Adrenal gland (tissue), 12 donors: ENCODE data around the gene NSG1. TPM values are rescaled to one million over a fixed set of nuclear protein-coding genes. Genes with fewer than 3 reads are reported as not detected.

Experiments used
- DNase-seq, 7 donors: peaks; one replicate each; pipeline ENCODE4 v3.0.0-alpha.2; 2019 to 2020
- H3K27ac ChIP-seq, 5 donors: fragments of 200-600 bp; sonication (generic) in 4 of 5; 1 replicate in 3 of 5; 2 replicates in 2 of 5; pipeline versions ENCODE4 v1.5.1 to v1.8.0; 2016 to 2020; ENCODE audit warnings: mild to moderate bottlenecking in 1 of 5
- H3K27me3 ChIP-seq: fragments of 200-600 bp; 2 replicates; pipeline ENCODE4 v1.8.0; 2021
- H3K36me3 ChIP-seq, 2 donors: fragments of 200-600 bp; replicated peaks in 1 of 2; 1 replicate in 1 of 2; 2 replicates in 1 of 2; pipeline versions ENCODE4 v1.5.1 to v1.8.0; 2018 to 2022
- H3K4me1 ChIP-seq, 2 donors: fragments of 200-600 bp; replicated peaks in 1 of 2; 1 replicate in 1 of 2; 2 replicates in 1 of 2; pipeline versions ENCODE4 v1.5.1 to v1.8.0; 2018 to 2021
- H3K4me3 ChIP-seq, 4 donors: fragments of 200-600 bp; sonication (generic) in 3 of 4; one replicate each; pipeline ENCODE4 v1.5.1; 2016 to 2018
- H3K9me3 ChIP-seq, 3 donors: fragments of 200-600 bp; sonication (generic) in 1 of 3; replicated peaks in 1 of 3; 1 replicate in 2 of 3; 2 replicates in 1 of 3; pipeline versions ENCODE4 v1.5.1 to v1.8.0; 2016 to 2021
- CTCF ChIP-seq, 6 experiments: fragments of 450-650 bp in 4 of 6; fragments of 200-600 bp in 2 of 6; sonication (generic) in 1 of 6; IDR thresholded peaks; 1 replicate in 5 of 6; 2 replicates in 1 of 6; pipeline versions ENCODE4 v1.5.1 to v1.8.0; 2016 to 2021; ENCODE audit warnings: antibody characterized with exemption in 6 of 6, mild to moderate bottlenecking in 2 of 6, moderate library complexity in 1 of 6
- POLR2A ChIP-seq, 2 donors: fragments of 450-650 bp; IDR thresholded peaks; one replicate each; pipeline ENCODE4 v1.6.1; 2017; ENCODE audit warnings: antibody characterized with exemption in 2 of 2, mild to moderate bottlenecking in 2 of 2, moderate library complexity in 1 of 2
- WGBS, 4 donors: extraction: QIAGEN DNeasy Blood & Tissue Kit in 2 of 4; methylation state at CpG; one replicate each; pipeline versions ENCODE4 v1.1.5 to v1.1.7; 2013 to 2017; 5-methylcytosine and 5-hydroxymethylcytosine counted together
- intact Hi-C, 2 donors: fragments of 100-400 bp; cut with DNase I; formaldehyde crosslinking; loops; one replicate each; pipeline versions ENCODE4 v1.14.1 to v1.15.0; 2022 to 2023
- polyA plus RNA-seq, 3 donors: library from polyadenylated mRNA; stranded (reverse); fragments of 200-250 nt in 2 of 3; fragments of 350-450 nt in 1 of 3; fragmentation: Illumina TruSeq in 1 of 3; extraction: RNeasy Lipid Tissue Mini Kit (QIAGEN cat#74804) in 1 of 3; gene quantifications; one replicate each; pipeline ENCODE4 v1.2.3, GENCODE V29; 2013 to 2014
- total RNA-seq, 9 donors: library from RNA; depleted of rRNA in 4 of 9; stranded (reverse); fragments of >200 nt in 4 of 9; fragments of 120-200 nt in 1 of 9; fragmentation: NEBNext Ultra II Directional in 1 of 9; extraction: Animal tissue kit (Norgen Biotek cat#: 25700) in 1 of 9; gene quantifications; one replicate each; pipeline versions ENCODE4 v1.1.0 to v1.2.4, GENCODE V29; 2013 to 2023
- donor health status: healthy with polysubstance abuse.
- donor health status: Bipolar disorder and iron deficiency.
- donor health status: DM: yes; HTN: yes; CAD: no.
- donor health status: DM: no; HTN: no; CAD: no.
- donor health status: DM: no; HTN: no; CAD: no.
- donor health status: DM: yes; HTN: yes; CAD: no.

Gene NSG1
- total and polyA plus RNA-seq, 12 donors, result 1.4 to 42.7 (median 9.9) TPM

DNA sequence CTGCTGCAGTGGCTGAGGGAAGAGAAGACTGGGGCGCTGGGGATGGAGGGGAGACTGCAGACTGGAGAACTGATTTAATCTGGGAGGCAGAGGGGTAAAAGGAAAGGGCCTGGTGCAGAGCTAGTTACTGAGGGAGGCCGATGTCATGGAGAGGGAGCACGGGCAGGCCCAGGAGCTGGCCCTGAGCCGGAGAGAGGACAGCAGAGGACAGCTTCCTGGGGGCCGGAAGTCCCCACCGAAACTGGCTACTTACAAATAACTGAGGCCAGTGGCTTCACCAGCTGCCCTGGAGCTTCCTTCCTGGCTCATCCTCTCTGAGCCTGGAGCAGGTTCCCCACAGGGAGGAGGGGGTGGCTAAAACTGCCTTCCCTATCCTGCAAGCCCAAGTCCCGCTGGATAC is 26.9 kb downstream of the NSG1 start:
- WGBS, 4 donors, result 79 to 100% (median 88%) methylated on average over 3 to 7 of the region's 7 CpGs
- no peak overlapping the region for H3K27ac ChIP-seq
- no peaks in the 10 kb centered on the region for H3K4me1 ChIP-seq
- no peaks in the 10 kb centered on the region for H3K9me3 ChIP-seq
- no peak overlapping the region for H3K4me3 ChIP-seq
- DNase-seq, result no peak
- H3K27me3 ChIP-seq, result no peaks in the 10 kb centered on the region
- TF ChIP-seq CTCF (IDR thresholded peaks at IDR 0.05) (no peak), POLR2A (IDR thresholded peaks at IDR 0.05) (no peak)
- peaks cover 0 to 8% of the 10 kb centered on the region in 2 donors for H3K36me3 ChIP-seq
- intact Hi-C loops, result no loop called here

- intact Hi-C loops, result no loop called here
- Histone ChIP-seq H3K4me1 (no peaks in the 10 kb centered on the region), H3K36me3 (peaks cover 0 to 23% of the 10 kb centered on the region in 2 donors), H3K4me3 (no peak overlapping the region), H3K27me3 (no peaks in the 10 kb centered on the region), H3K9me3 (no peaks in the 10 kb centered on the region), H3K27ac (no peak overlapping the region)
- TF ChIP-seq POLR2A (IDR thresholded peaks at IDR 0.05) (no peak), CTCF (IDR thresholded peaks at IDR 0.05) (no peak)
- DNase-seq, result no peak
- WGBS, 4 donors, result 95 to 97% (median 96%) methylated on average over 16 to 19 of the region's 19 CpGs
These were observed 28.4 kb downstream of the NSG1 start for GRCh38 chr4:4415107-4415805.

- Histone ChIP-seq H3K4me1 (no peaks in the 10 kb centered on the region), H3K27me3 (no peaks in the 10 kb centered on the region), H3K4me3 (no peak overlapping the region), H3K9me3 (no peaks in the 10 kb centered on the region), H3K27ac (no peak overlapping the region), H3K36me3 (peaks cover 0 to 31% of the 10 kb centered on the region in 2 donors)
- TF ChIP-seq CTCF (IDR thresholded peaks at IDR 0.05) (no peak), POLR2A (IDR thresholded peaks at IDR 0.05) (no peak)
- 85 to 95% (median 92%) methylated on average over 13 to 27 of the region's 27 CpGs for WGBS, 4 donors
- intact Hi-C loops, result no loop called here
- peak in 1 of 7 donors; percentile 12 for DNase-seq
These were observed 29.2 kb downstream of the NSG1 start for GRCh38 chr4:4415806-4416805.

- no peak overlapping the region for H3K4me3 ChIP-seq
- H3K9me3 ChIP-seq, result no peaks in the 10 kb centered on the region
- H3K36me3 ChIP-seq, result peaks cover 0 to 40% of the 10 kb centered on the region in 2 donors
- intact Hi-C loops, result no loop called here
- no peak overlapping the region for H3K27ac ChIP-seq
- DNase-seq, result peak in 1 of 7 donors; percentile 16
- no peaks in the 10 kb centered on the region for H3K27me3 ChIP-seq
- TF ChIP-seq CTCF (IDR thresholded peaks at IDR 0.05) (no peak), POLR2A (IDR thresholded peaks at IDR 0.05) (no peak)
- H3K4me1 ChIP-seq, result no peaks in the 10 kb centered on the region
- WGBS, 4 donors, result 94 to 98% (median 95%) methylated on average over 5 to 11 of the region's 11 CpGs
These were observed 30.1 kb downstream of the NSG1 start for GRCh38 chr4:4416981-4417380.
